Fibroblast of lung (primary cell): ENCODE measurements around the gene C19orf38. TPM values are rescaled to one million over a fixed set of nuclear protein-coding genes. Genes with fewer than 3 reads are reported as not detected.
A peak's percentile ranks its signal among the peaks of the same experiment; 100 is the strongest.

Experiments used
- DNase-seq, 2 donors: peaks; one replicate each; pipeline versions ENCODE4 v3.0.0 to v3.0.0-alpha.2; 2010; ENCODE audit warnings: low read depth in 2 of 2
- H2AFZ ChIP-seq: 2 replicates; pipeline ENCODE4 v1.5.1; 2012; ENCODE audit warnings: low read length, control low read depth, inconsistent platforms
- H3K27ac ChIP-seq: 2 replicates; pipeline ENCODE4 v1.5.1; 2011; ENCODE audit warnings: low read length, control low read depth; ENCODE audit not compliant: insufficient read depth
- H3K27me3 ChIP-seq: 2 replicates; pipeline ENCODE4 v1.5.1; 2011; ENCODE audit warnings: mild to moderate bottlenecking, low read length; ENCODE audit not compliant: control insufficient read depth, insufficient read depth
- H3K36me3 ChIP-seq: 2 replicates; pipeline ENCODE4 v1.5.1; 2011; ENCODE audit warnings: low read length; ENCODE audit not compliant: control insufficient read depth, insufficient read depth
- H3K4me1 ChIP-seq: 2 replicates; pipeline ENCODE4 v1.5.1; 2011; ENCODE audit warnings: low read length; ENCODE audit not compliant: control insufficient read depth, insufficient read depth; ENCODE audit errors: extremely low read depth
- H3K4me2 ChIP-seq: 2 replicates; pipeline ENCODE4 v1.5.1; 2011; ENCODE audit warnings: low read length, control low read depth; ENCODE audit not compliant: insufficient read depth; ENCODE audit errors: extremely low read depth
- H3K4me3 ChIP-seq, 4 experiments: fragments of 200-600 bp in 1 of 4; sonication (generic) in 1 of 4; replicated peaks in 1 of 4; 2 replicates each; pipeline ENCODE4 v1.5.1; 2011 to 2016; ENCODE audit warnings: low read length in 4 of 4, low read depth in 3 of 4, mild to moderate bottlenecking in 3 of 4, control low read depth in 2 of 4, inconsistent platforms in 1 of 4, mixed read lengths in 1 of 4; ENCODE audit not compliant: insufficient read depth in 1 of 4; ENCODE audit errors: control extremely low read depth in 1 of 4
- H3K79me2 ChIP-seq: 2 replicates; pipeline ENCODE4 v1.5.1; 2012; ENCODE audit warnings: mild to moderate bottlenecking, low read length, inconsistent platforms; ENCODE audit not compliant: control insufficient read depth, insufficient read depth
- H3K9ac ChIP-seq: 2 replicates; pipeline ENCODE4 v1.5.1; 2011; ENCODE audit warnings: mild to moderate bottlenecking, low read length, control low read depth; ENCODE audit not compliant: insufficient read depth
- H3K9me3 ChIP-seq: 2 replicates; pipeline ENCODE4 v1.5.1; 2012; ENCODE audit warnings: low read depth, low read length; ENCODE audit not compliant: control insufficient read depth, insufficient read depth
- H4K20me1 ChIP-seq: 2 replicates; pipeline ENCODE4 v1.5.1; 2011; ENCODE audit warnings: low read length; ENCODE audit not compliant: control insufficient read depth, insufficient read depth; ENCODE audit errors: extremely low read depth
- CTCF ChIP-seq, 2 donors: IDR thresholded peaks in 1 of 2; conservative IDR thresholded peaks in 1 of 2; 1 replicate in 1 of 2; 2 replicates in 1 of 2; pipeline ENCODE4 v1.5.1; 2011 to 2012; ENCODE audit warnings: low read length in 2 of 2, control low read depth in 1 of 2, inconsistent platforms in 1 of 2, low read depth in 1 of 2, mild to moderate bottlenecking in 1 of 2
- EZH2 ChIP-seq: IDR thresholded peaks from 2 replicates; pipeline ENCODE4 v1.5.1; 2012; ENCODE audit warnings: low read length, control low read depth, mild to moderate bottlenecking; ENCODE audit errors: missing control alignments
- polyA plus RNA-seq, 2 donors: library from polyadenylated mRNA; depleted of rRNA in 1 of 2; stranded (reverse) in 1 of 2; unstranded in 1 of 2; fragments of >200 nt; gene quantifications; 2 replicates each; pipeline ENCODE4 v1.2.1, GENCODE V29; 2011 to 2012; ENCODE audit warnings: missing spikeins in 1 of 2
- total RNA-seq: library from RNA; depleted of rRNA; stranded (reverse); fragments of >200 nt; gene quantifications from 2 replicates; pipeline ENCODE4 v1.2.1, GENCODE V29; 2014

Gene C19orf38
- total and polyA plus RNA-seq, 2 donors (not counting 1 experiment from before 2014, with no cell fraction given), result 0.08 to 1.3 TPM

GRCh38 chr19:10888421-10888866 lies 40.2 kb downstream of the C19orf38 start:
- no peaks in the 10 kb centered on the region for H3K36me3 ChIP-seq
- TF ChIP-seq CTCF (conservative IDR thresholded peaks at IDR 0.05 in 1 of 2, IDR thresholded peaks at IDR 0.05 in 1 of 2; ENCODE audit: low read depth in 1 of 2, low read length in 2 of 2), result no peak
- no peak for TF ChIP-seq EZH2

GRCh38 chr19:10889880-10890279 lies 41.7 kb downstream of the C19orf38 start:
- H3K79me2 ChIP-seq, result peaks cover 19% of the 10 kb centered on the region
- TF ChIP-seq CTCF (conservative IDR thresholded peaks at IDR 0.05 in 1 of 2, IDR thresholded peaks at IDR 0.05 in 1 of 2; ENCODE audit: low read depth in 1 of 2, low read length in 2 of 2) (no peak), EZH2 (no peak)
- no peaks in the 10 kb centered on the region for H4K20me1 ChIP-seq
- peaks cover 2% of the 10 kb centered on the region for H3K4me1 ChIP-seq
- no peak overlapping the region for H2AFZ ChIP-seq
- no peak overlapping the region for H3K4me3 ChIP-seq
- H3K9me3 ChIP-seq, result no peaks in the 10 kb centered on the region
- no peak overlapping the region for H3K9ac ChIP-seq
- H3K36me3 ChIP-seq, result no peaks in the 10 kb centered on the region
- H3K4me2 ChIP-seq, result no peak overlapping the region
- no peak for DNase-seq
- no peaks in the 10 kb centered on the region for H3K27me3 ChIP-seq
- no peak overlapping the region for H3K27ac ChIP-seq

More at GRCh38 chr19:10888421-10888866, 40.2 kb downstream of the C19orf38 start:
- no peak overlapping the region for H3K9ac ChIP-seq
- H3K4me2 ChIP-seq, result no peak overlapping the region
- no peak overlapping the region for H3K4me3 ChIP-seq
- no peaks in the 10 kb centered on the region for H3K9me3 ChIP-seq
- no peak overlapping the region for H2AFZ ChIP-seq
- H3K27ac ChIP-seq, result no peak overlapping the region
- H4K20me1 ChIP-seq, result no peaks in the 10 kb centered on the region
- no peak for DNase-seq
- peaks cover 3% of the 10 kb centered on the region for H3K4me1 ChIP-seq
- H3K79me2 ChIP-seq, result peaks cover 18% of the 10 kb centered on the region
- no peaks in the 10 kb centered on the region for H3K27me3 ChIP-seq

- Histone ChIP-seq H3K27me3 (no peaks in the 10 kb centered on the region), H3K4me3 (no peak overlapping the region), H3K36me3 (no peaks in the 10 kb centered on the region), H3K79me2 (peaks cover 17% of the 10 kb centered on the region), H2AFZ (no peak overlapping the region), H4K20me1 (no peaks in the 10 kb centered on the region), H3K9me3 (no peaks in the 10 kb centered on the region), H3K4me2 (no peak overlapping the region), H3K9ac (no peak overlapping the region), H3K27ac (no peak overlapping the region), H3K4me1 (no peaks in the 10 kb centered on the region)
- TF ChIP-seq CTCF (conservative IDR thresholded peaks at IDR 0.05 in 1 of 2, IDR thresholded peaks at IDR 0.05 in 1 of 2; ENCODE audit: low read depth in 1 of 2, low read length in 2 of 2) (no peak), EZH2 (no peak)
- DNase-seq, result peak in 1 of 2 donors; percentile 18
These were observed 43.3 kb downstream of the C19orf38 start for GRCh38 chr19:10891405-10892086.
